K562 (cell line): Measurements from ENCODE around the gene SLC2A13. TPM values are rescaled to one million over a fixed set of nuclear protein-coding genes. Genes with fewer than 3 reads are reported as not detected.

ENCODE experiments used
- ATAC-seq: fragments of 200-7000 bp; cut with Tn5 transposase; 3 replicates; pipeline ENCODE4 v1.9.1; 2020; ENCODE audit warnings: moderate library complexity
- BruUV-seq: library from RNA; stranded (reverse); fragments of 400-500 nt; replicated peaks from 2 replicates; lab custom pipeline; 2021; lab: Mats Ljungman, UMichigan
- CTCF ChIA-PET: fragments of 300-600 bp; formaldehyde crosslinking; extraction: SDS; loops from one replicate; lab custom pipeline; 2021; ENCODE audit warnings: low intra/inter-chr PET ratio; lab: Yijun Ruan, JAX
- POLR2A ChIA-PET: fragments of 300-600, 350-650 bp; sonication (Branson Sonifier 250); formaldehyde crosslinking; extraction: SDS; loops from one replicate; lab custom pipeline; 2021; ENCODE audit warnings: antibody characterized with exemption, inconsistent platforms; lab: Yijun Ruan, JAX
- DNase-seq, 4 experiments: peaks; one replicate each; pipeline versions ENCODE4 v3.0.0 to v3.0.0-alpha.2; 2011 to 2018; ENCODE audit warnings: low spot score in 3 of 4, mixed read lengths in 3 of 4; ENCODE audit errors: extremely low read depth in 1 of 4
- FAIRE-seq: peaks from 2 replicates; lab custom pipeline; 2011; peaks lifted over from hg19 to GRCh38; lab: Jason Lieb, UNC
- H2AFZ ChIP-seq: 2 replicates; pipeline ENCODE4 v1.6.0; 2011; ENCODE audit warnings: low read depth, low read length, control low read depth, inconsistent platforms
- H3K27ac ChIP-seq: fragments of 200-600 bp; 3 replicates; pipeline ENCODE4 v1.8.0; 2011; ENCODE audit warnings: low read depth, mild to moderate bottlenecking, control low read depth, inconsistent platforms, low read length, moderate library complexity, mixed read lengths; ENCODE audit errors: extremely low read depth
- H3K27me3 ChIP-seq, 2 experiments: fragments of 300-600 bp in 1 of 2; 2 replicates in 1 of 2; 3 replicates in 1 of 2; pipeline versions ENCODE4 v1.6.0 to v1.8.0; 2011; ENCODE audit warnings: inconsistent platforms in 2 of 2, low read length in 2 of 2, mild to moderate bottlenecking in 1 of 2, mixed read lengths in 1 of 2, moderate library complexity in 1 of 2; ENCODE audit not compliant: control insufficient read depth in 2 of 2, insufficient read depth in 2 of 2
- H3K36me3 ChIP-seq: fragments of 300-600 bp; 3 replicates; pipeline ENCODE4 v1.8.0; 2011; ENCODE audit warnings: mild to moderate bottlenecking, low read length, inconsistent platforms; ENCODE audit not compliant: control insufficient read depth, insufficient read depth
- H3K4me1 ChIP-seq, 2 experiments: fragments of 200-600 bp in 1 of 2; replicated peaks in 1 of 2; 2 replicates in 1 of 2; 3 replicates in 1 of 2; pipeline versions ENCODE4 v1.5.1 to v1.8.0; 2011; ENCODE audit warnings: inconsistent platforms in 2 of 2, low read length in 2 of 2, mild to moderate bottlenecking in 1 of 2, mixed read lengths in 1 of 2, moderate library complexity in 1 of 2; ENCODE audit not compliant: control insufficient read depth in 2 of 2, insufficient read depth in 2 of 2
- H3K4me2 ChIP-seq: 2 replicates; pipeline ENCODE4 v1.6.1; 2011; ENCODE audit warnings: low read length, control low read depth, inconsistent platforms, mixed read lengths; ENCODE audit not compliant: insufficient read depth
- H3K4me3 ChIP-seq: fragments of 200-600 bp; sonication (generic), shearing (Covaris generic); 2 replicates; pipeline ENCODE4 v1.5.1; 2016; ENCODE audit warnings: control low read depth, inconsistent platforms
- H3K79me2 ChIP-seq: fragments of 200-600 bp; 3 replicates; pipeline ENCODE4 v1.8.0; 2011; ENCODE audit warnings: low read length, inconsistent platforms; ENCODE audit not compliant: control insufficient read depth, insufficient read depth
- H3K9ac ChIP-seq, 2 experiments: 2 replicates each; pipeline versions ENCODE4 v1.6.0 to v1.6.1; 2011; ENCODE audit warnings: low read depth in 2 of 2, low read length in 2 of 2, control low read depth in 1 of 2, inconsistent platforms in 1 of 2, mild to moderate bottlenecking in 1 of 2, mixed read lengths in 1 of 2; ENCODE audit not compliant: insufficient read depth in 1 of 2
- H3K9me1 ChIP-seq: one replicate; pipeline ENCODE4 v1.6.0; 2011; ENCODE audit warnings: inconsistent platforms, mild to moderate bottlenecking, low read length, moderate library complexity; ENCODE audit not compliant: control insufficient read depth, insufficient read depth
- H3K9me3 ChIP-seq: replicated peaks from 2 replicates; pipeline ENCODE4 v1.5.1; 2011; ENCODE audit warnings: low read depth, low read length, inconsistent platforms; ENCODE audit not compliant: control insufficient read depth, insufficient read depth
- H4K20me1 ChIP-seq: replicated peaks from 2 replicates; pipeline ENCODE4 v1.6.1; 2011; ENCODE audit warnings: low read length, inconsistent platforms, mixed read lengths; ENCODE audit not compliant: control insufficient read depth, insufficient read depth
- EP400 ChIP-seq: fragments of 450-650 bp; IDR thresholded peaks from 2 replicates; pipeline ENCODE4 v1.6.1; 2017; ENCODE audit warnings: antibody characterized with exemption, mild to moderate bottlenecking, moderate library complexity
- NFE2 ChIP-seq: IDR thresholded peaks from 2 replicates; pipeline ENCODE4 v1.6.1; 2014; ENCODE audit warnings: antibody characterized with exemption, low read depth
- SP2 ChIP-seq: IDR thresholded peaks from 2 replicates; pipeline ENCODE4 v1.6.1; 2011; ENCODE audit warnings: mild to moderate bottlenecking, low read depth, low read length, moderate library complexity; ENCODE audit not compliant: poor library complexity, severe bottlenecking; ENCODE audit errors: extremely low read depth
- TAF7 ChIP-seq: fragments of 450-650 bp; IDR thresholded peaks from 2 replicates; pipeline ENCODE4 v1.6.1; 2016; ENCODE audit warnings: missing genetic modification characterization, missing compliant biosample characterization
- TCF15 ChIP-seq: fragments of 250-450 bp; sonication (Bioruptor Pico); IDR thresholded peaks from 2 replicates; pipeline ENCODE4 v1.8.0; 2022; ENCODE audit warnings: moderate library complexity, mild to moderate bottlenecking, inconsistent platforms
- TFAM ChIP-seq: fragments of 250-450 bp; sonication (Bioruptor Pico); conservative IDR thresholded peaks from 2 replicates; pipeline ENCODE4 v1.5.0; 2021; ENCODE audit warnings: mild to moderate bottlenecking, moderate library complexity
- VEZF1 ChIP-seq: fragments of 200-800 bp; sonication (Bioruptor generic); IDR thresholded peaks from 2 replicates; pipeline ENCODE4 v1.6.1; 2017; ENCODE audit warnings: missing genetic modification characterization, missing compliant biosample characterization
- YY1 ChIP-seq, 3 experiments: IDR thresholded peaks; 2 replicates each; pipeline ENCODE4 v1.6.1; 2011; ENCODE audit warnings: low read length in 2 of 3, mild to moderate bottlenecking in 2 of 3, moderate library complexity in 2 of 3, borderline replicate concordance in 1 of 3, control low read depth in 1 of 3, low read depth in 1 of 3; ENCODE audit not compliant: insufficient read depth in 3 of 3, insufficient replicate concordance in 2 of 3, control insufficient read depth in 1 of 3, insufficient read length in 1 of 3; ENCODE audit errors: extremely low read depth in 1 of 3
- ZNF282 ChIP-seq: sonication (generic); formaldehyde crosslinking; IDR thresholded peaks from 2 replicates; pipeline ENCODE4 v1.8.1; 2023; ENCODE audit warnings: missing genetic modification reagents
- ZNF41 ChIP-seq: fragments of 250-450 bp; sonication (Bioruptor Pico); conservative IDR thresholded peaks from 2 replicates; pipeline ENCODE4 v1.4.0; 2020; ENCODE audit warnings: mild to moderate bottlenecking
- ZZZ3 ChIP-seq: fragments of 450-650 bp; IDR thresholded peaks from 2 replicates; pipeline ENCODE4 v1.6.1; 2016; ENCODE audit warnings: antibody characterized with exemption, mild to moderate bottlenecking, moderate library complexity
- WGBS: fragments of 100-300 bp; shearing (Covaris generic); methylation state at CpG from one replicate; pipeline ENCODE4 v1.1.6; 2016; ENCODE audit warnings: low coverage, mixed read lengths; ENCODE audit not compliant: insufficient coverage; ENCODE audit errors: missing lambda C conversion rate; 5-methylcytosine and 5-hydroxymethylcytosine counted together
- in situ Hi-C: fragments of 300-500 bp; cut with MboI; formaldehyde crosslinking; loops from 4 replicates; pipeline ENCODE4 v1.15.0; 2018; ENCODE audit warnings: inconsistent platforms, mixed read lengths
- intact Hi-C: fragments of 100-400 bp; cut with micrococcal nuclease; formaldehyde crosslinking; loops from 2 replicates; pipeline ENCODE4 v1.14.2; 2022
- polyA plus RNA-seq, 8 experiments: library from polyadenylated mRNA; depleted of rRNA in 4 of 8; stranded (reverse) in 5 of 8; unstranded in 3 of 8; fragments of >200 nt; fragmentation: Nextera tagmentation in 2 of 8; fragmentation: Illumina TruSeq in 1 of 8; extraction: Ambion mirVana in 2 of 8; extraction: Trizol in 1 of 8; gene quantifications; 2 replicates each; pipeline versions ENCODE4 v1.2.1 to v1.2.3, GENCODE V29; 2011 to 2014; ENCODE audit warnings: inconsistent platforms in 1 of 8, missing spikeins in 1 of 8
- total RNA-seq, 7 experiments: library from RNA; depleted of rRNA in 6 of 7; stranded (reverse); fragments of >200 nt in 6 of 7; fragmentation: Illumina TruSeq in 2 of 7; extraction: Trizol in 2 of 7; gene quantifications; 2 replicates each; pipeline versions ENCODE4 v1.2.1 to v1.2.3, GENCODE V29; 2011 to 2021; ENCODE audit warnings: low replicate concordance in 1 of 7
- TF ChIP-seq, protein P1 (sequence below), 2 experiments: fragments of 250-450 bp in 1 of 2; fragments of 450-650 bp in 1 of 2; sonication (Bioruptor Pico) in 1 of 2; IDR thresholded peaks; 2 replicates each; pipeline versions ENCODE4 v1.6.1 to v1.8.0; 2016 to 2021; ENCODE audit warnings: mild to moderate bottlenecking in 2 of 2, moderate library complexity in 2 of 2, missing compliant biosample characterization in 1 of 2, missing genetic modification characterization in 1 of 2
- TF ChIP-seq, protein P2 (sequence below): sonication (generic); formaldehyde crosslinking; IDR thresholded peaks from 2 replicates; pipeline ENCODE4 v1.8.0; 2022; ENCODE audit warnings: mild to moderate bottlenecking, missing genetic modification reagents
- TF ChIP-seq, protein P3 (sequence below), 3 experiments: IDR thresholded peaks in 2 of 3; conservative IDR thresholded peaks in 1 of 3; 2 replicates each; pipeline ENCODE4 v1.5.1; 2011 to 2012; ENCODE audit warnings: low read length in 3 of 3, mild to moderate bottlenecking in 3 of 3, control low read depth in 2 of 3, improper control_type of control experiment in 1 of 3, inconsistent platforms in 1 of 3, low read depth in 1 of 3, mixed read lengths in 1 of 3, moderate library complexity in 1 of 3; ENCODE audit not compliant: insufficient read depth in 2 of 3

SLC2A13 gene
- total and polyA plus RNA-seq, 9 of the 15 experiments (the other 6 are each of a cell fraction or from before 2014, with no cell fraction given): 1.7 to 12.4 (median 9.0) TPM

DNA sequence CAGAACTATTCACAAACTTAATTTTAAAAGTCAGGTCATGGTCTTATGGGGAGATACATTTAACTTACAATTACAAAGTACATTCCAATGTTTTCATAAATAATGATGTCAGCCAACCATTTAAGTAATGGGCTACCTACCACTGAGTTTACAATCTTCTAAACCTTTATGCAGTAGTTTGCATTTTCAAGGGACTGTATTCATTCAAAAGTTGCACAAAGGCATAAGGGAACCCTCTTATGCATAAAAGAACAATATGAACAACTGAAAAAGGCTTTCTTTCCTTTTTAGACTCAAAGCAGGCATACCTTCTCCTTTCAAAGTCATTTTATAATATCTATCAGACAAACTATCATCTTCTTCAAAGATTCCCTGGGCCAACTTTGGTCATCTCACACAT lies 230.2 kb downstream of the SLC2A13 start (continued):
- TF ChIP-seq VEZF1 (CRISPR knock-in tag) (no peak), TAF7 (no peak), TFAM (CRISPR knock-in tag) (no peak)
- TF ChIP-seq, protein P1, sequence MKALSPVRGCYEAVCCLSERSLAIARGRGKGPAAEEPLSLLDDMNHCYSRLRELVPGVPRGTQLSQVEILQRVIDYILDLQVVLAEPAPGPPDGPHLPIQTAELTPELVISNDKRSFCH (CRISPR knock-in tag; IDR thresholded peaks at IDR 0.05): no peak
- TF ChIP-seq, protein P1 (tag; IDR thresholded peaks at IDR 0.05): no peak
- TF ChIP-seq, protein P2, sequence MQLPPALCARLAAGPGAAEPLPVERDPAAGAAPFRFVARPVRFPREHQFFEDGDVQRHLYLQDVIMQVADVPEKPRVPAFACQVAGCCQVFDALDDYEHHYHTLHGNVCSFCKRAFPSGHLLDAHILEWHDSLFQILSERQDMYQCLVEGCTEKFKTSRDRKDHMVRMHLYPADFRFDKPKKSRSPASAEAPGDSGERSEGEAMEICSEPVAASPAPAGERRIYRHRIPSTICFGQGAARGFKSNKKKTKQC (CRISPR knock-in tag): no peak

DNA sequence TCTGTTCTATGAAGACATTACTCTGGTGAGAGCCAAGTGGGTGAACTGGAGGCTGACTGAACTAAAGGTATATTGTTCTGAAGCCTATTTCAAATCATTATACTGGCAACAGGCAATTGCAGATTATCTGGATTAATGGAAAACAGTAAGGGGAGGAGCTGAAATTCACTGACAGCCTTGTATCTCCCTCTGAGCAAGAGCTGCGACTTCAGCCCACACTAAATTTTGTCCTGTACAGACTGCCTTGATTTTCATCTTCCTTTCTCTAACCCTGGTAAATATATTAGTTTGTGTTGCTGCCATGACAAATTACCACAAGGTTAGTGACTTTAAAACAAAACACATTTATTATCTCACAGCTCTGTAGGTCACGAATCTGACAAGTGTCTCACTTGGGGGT lies 231.1 kb downstream of the SLC2A13 start:
- POLR2A ChIA-PET: no interaction called here
- Histone ChIP-seq H3K4me1 (no peaks in the 10 kb centered on the region), H3K36me3 (no peaks in the 10 kb centered on the region), H3K79me2 (no peaks in the 10 kb centered on the region), H3K9ac (no peak overlapping the region), H3K9me3 (peaks cover 3% of the 10 kb centered on the region; the same call in 1 of the 2 replicates), H3K4me2 (no peak overlapping the region), H3K27me3 (no peaks in the 10 kb centered on the region), H2AFZ (no peak overlapping the region), H3K4me3 (no peak overlapping the region), H4K20me1 (no peaks in the 10 kb centered on the region), H3K27ac (no peak overlapping the region), H3K9me1 (no peaks in the 10 kb centered on the region)
- no TSS peak for BruUV-seq
- intact Hi-C loops: no loop called here
- WGBS: 31% methylated on average over 2 of the region's 2 CpGs
- ATAC-seq (no peak), DNase-seq (no peak), FAIRE-seq (no peak)
- in situ Hi-C loops: no loop called here
- no peak for TF ChIP-seq TCF15
- TF ChIP-seq, protein P3, sequence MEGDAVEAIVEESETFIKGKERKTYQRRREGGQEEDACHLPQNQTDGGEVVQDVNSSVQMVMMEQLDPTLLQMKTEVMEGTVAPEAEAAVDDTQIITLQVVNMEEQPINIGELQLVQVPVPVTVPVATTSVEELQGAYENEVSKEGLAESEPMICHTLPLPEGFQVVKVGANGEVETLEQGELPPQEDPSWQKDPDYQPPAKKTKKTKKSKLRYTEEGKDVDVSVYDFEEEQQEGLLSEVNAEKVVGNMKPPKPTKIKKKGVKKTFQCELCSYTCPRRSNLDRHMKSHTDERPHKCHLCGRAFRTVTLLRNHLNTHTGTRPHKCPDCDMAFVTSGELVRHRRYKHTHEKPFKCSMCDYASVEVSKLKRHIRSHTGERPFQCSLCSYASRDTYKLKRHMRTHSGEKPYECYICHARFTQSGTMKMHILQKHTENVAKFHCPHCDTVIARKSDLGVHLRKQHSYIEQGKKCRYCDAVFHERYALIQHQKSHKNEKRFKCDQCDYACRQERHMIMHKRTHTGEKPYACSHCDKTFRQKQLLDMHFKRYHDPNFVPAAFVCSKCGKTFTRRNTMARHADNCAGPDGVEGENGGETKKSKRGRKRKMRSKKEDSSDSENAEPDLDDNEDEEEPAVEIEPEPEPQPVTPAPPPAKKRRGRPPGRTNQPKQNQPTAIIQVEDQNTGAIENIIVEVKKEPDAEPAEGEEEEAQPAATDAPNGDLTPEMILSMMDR (IDR thresholded peaks at IDR 0.05 in 2 of 3, conservative IDR thresholded peaks at IDR 0.05 in 1 of 3; ENCODE audit: insufficient read depth in 2 of 3, low read depth in 1 of 3, low read length in 3 of 3): no peak
- no peak for TF ChIP-seq SP2
- TF ChIP-seq NFE2: no peak
- no peak for TF ChIP-seq ZZZ3
- TF ChIP-seq EP400: no peak
- TF ChIP-seq ZNF41 (CRISPR knock-in tag): no peak
- TF ChIP-seq YY1 (IDR thresholded peaks at IDR 0.05; ENCODE audit: borderline replicate concordance in 1 of 3, control insufficient read depth in 1 of 3, extremely low read depth in 1 of 3, insufficient read depth in 3 of 3, insufficient read length in 1 of 3, insufficient replicate concordance in 2 of 3, low read depth in 1 of 3, low read length in 2 of 3): no peak
- no peak for TF ChIP-seq ZNF282 (CRISPR knock-in tag)
- CTCF ChIA-PET: no interaction called here
